GM10847 (cell line): ENCODE measurements around the gene PLEKHA7.

Experiments
- POLR2A ChIP-seq: IDR thresholded peaks from 2 replicates; pipeline ENCODE4 v1.6.1; 2011; ENCODE audit not compliant: insufficient read length; ENCODE audit errors: extremely low read depth

PLEKHA7 gene

GRCh38 chr11:16805938-16806337, 208.3 kb downstream of the PLEKHA7 start:
- no peak for TF ChIP-seq POLR2A

- TF ChIP-seq POLR2A, result no peak
Observed at GRCh38 chr11:16804104-16804947, 209.9 kb downstream of the PLEKHA7 start.

GRCh38 chr11:16801288-16801980, 212.8 kb downstream of the PLEKHA7 start:
- TF ChIP-seq POLR2A, result no peak

GRCh38 chr11:16800382-16800781, 213.8 kb downstream of the PLEKHA7 start:
- no peak for TF ChIP-seq POLR2A

- TF ChIP-seq POLR2A, result no peak
Observed at GRCh38 chr11:16799890-16800289, 214.3 kb downstream of the PLEKHA7 start.

- TF ChIP-seq POLR2A, result no peak
Observed at GRCh38 chr11:16799221-16799620, 215.0 kb downstream of the PLEKHA7 start.

GRCh38 chr11:16797776-16798175, 216.4 kb downstream of the PLEKHA7 start:
- no peak for TF ChIP-seq POLR2A

GRCh38 chr11:16796311-16796710, 217.9 kb downstream of the PLEKHA7 start:
- TF ChIP-seq POLR2A, result no peak

GRCh38 chr11:16795146-16795545, 219.1 kb downstream of the PLEKHA7 start:
- TF ChIP-seq POLR2A, result no peak

- TF ChIP-seq POLR2A, result no peak
Observed at GRCh38 chr11:16794047-16794818, 220.0 kb downstream of the PLEKHA7 start.

GRCh38 chr11:16793511-16793910, 220.7 kb downstream of the PLEKHA7 start:
- TF ChIP-seq POLR2A, result no peak

GRCh38 chr11:16793009-16793408, 221.2 kb downstream of the PLEKHA7 start:
- TF ChIP-seq POLR2A, result no peak

- no peak for TF ChIP-seq POLR2A
Observed at GRCh38 chr11:16792426-16792825, 221.8 kb downstream of the PLEKHA7 start.

- no peak for TF ChIP-seq POLR2A
Observed at GRCh38 chr11:16791191-16791961, 222.8 kb downstream of the PLEKHA7 start.
